ENCODE measurements around the gene M1AP.

- TF ChIP-seq CTCF (conservative IDR thresholded peaks at IDR 0.05; ENCODE audit: low read depth, low read length): no peak
- no peak for TF ChIP-seq EZH2 (IDR thresholded peaks at IDR 0.05; ENCODE audit: low read length, unreplicated experiment)
- no peak for TF ChIP-seq EZH2phosphoT487 (IDR thresholded peaks at IDR 0.05; ENCODE audit: borderline replicate concordance, low read length)
These were observed 47.5 kb upstream of the M1AP start for GRCh38 chr2:74695663-74696062.
